Measurements from ENCODE around the gene XRCC4. TPM values are rescaled to one million over a fixed set of nuclear protein-coding genes. Genes with fewer than 3 reads are reported as not detected.

Gene XRCC4
- polyA plus RNA-seq, 1 donor (not counting 4 experiments of a cell fraction or from before 2014, with no cell fraction given) = 10.9 TPM

GRCh38 chr5:83099445-83099844, 22.1 kb downstream of the XRCC4 start:
- TF ChIP-seq CTCF (optimal IDR thresholded peaks at IDR 0.05 in 1 of 3, IDR thresholded peaks at IDR 0.05 in 1 of 3, conservative IDR thresholded peaks at IDR 0.05 in 1 of 3; ENCODE audit: extremely low read depth in 1 of 3, insufficient read depth in 2 of 3, low read length in 3 of 3) (no peak), EZH2 (IDR thresholded peaks at IDR 0.05; ENCODE audit: low read length) (no peak)
- FAIRE-seq (no peak), DNase-seq (ENCODE audit: low read depth, low spot score) (no peak)
- Histone ChIP-seq H3K9ac (ENCODE audit: control insufficient read depth, extremely low read depth, insufficient read depth, low read length) (no peak overlapping the region), H3K4me2 (ENCODE audit: control insufficient read depth, extremely low read depth, insufficient read depth, low read depth, low read length) (no peak overlapping the region), H3K4me1 (ENCODE audit: control insufficient read depth, extremely low read depth, insufficient read depth, low read length) (peaks cover 35% of the 10 kb centered on the region), H4K20me1 (ENCODE audit: control insufficient read depth, extremely low read depth, insufficient read depth, low read length) (no peaks in the 10 kb centered on the region), H3K4me3 (ENCODE audit: control insufficient read depth in 2 of 3, extremely low read depth in 1 of 3, insufficient read depth in 2 of 3, low read depth in 1 of 3, low read length in 3 of 3) (no peak overlapping the region), H3K9me3 (ENCODE audit: control insufficient read depth, low read depth, low read length) (no peaks in the 10 kb centered on the region), H3K79me2 (ENCODE audit: control insufficient read depth, insufficient read depth, low read length) (no peaks in the 10 kb centered on the region), H2AFZ (ENCODE audit: control insufficient read depth, low read length) (no peak overlapping the region), H3K36me3 (ENCODE audit: control insufficient read depth in 2 of 2, extremely low read depth in 1 of 2, insufficient read depth in 2 of 2, low read length in 2 of 2) (no peaks in the 10 kb centered on the region), H3K27ac (ENCODE audit: control insufficient read depth, insufficient read depth, low read length) (no peak overlapping the region), H3K27me3 (ENCODE audit: control insufficient read depth, extremely low read depth, insufficient read depth, low read length) (no peaks in the 10 kb centered on the region), H3K9me1 (ENCODE audit: control insufficient read depth, extremely low read depth, insufficient read depth, low read length) (peaks cover 4% of the 10 kb centered on the region)
- dilution Hi-C loops (cut with MboI; ENCODE audit: extremely low pct_ligation_motif_present, low sequenced_read_pairs) = no loop called here

DNA sequence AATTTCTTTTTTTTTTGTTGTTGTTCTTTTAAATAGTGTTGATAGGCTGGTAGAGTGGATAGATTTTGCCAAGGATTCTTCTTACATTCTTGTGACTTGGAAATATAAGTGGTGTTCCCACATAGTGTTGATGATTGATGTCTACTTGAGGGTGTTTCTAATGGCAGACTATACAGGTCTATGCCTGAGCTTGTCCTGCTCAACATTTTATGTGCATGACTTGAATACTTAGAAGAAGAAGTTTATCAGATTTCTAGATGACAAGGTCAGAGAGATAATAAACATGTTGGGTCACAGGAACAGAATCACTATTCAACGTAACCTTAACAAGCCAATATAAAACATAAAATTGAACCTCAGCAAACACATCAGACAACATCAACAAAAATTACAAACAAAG, 24.2 kb downstream of the XRCC4 start:
- dilution Hi-C loops (cut with MboI; ENCODE audit: extremely low pct_ligation_motif_present, low sequenced_read_pairs) = no loop called here
- Histone ChIP-seq H3K27ac (ENCODE audit: control insufficient read depth, insufficient read depth, low read length) (no peak overlapping the region), H3K4me1 (ENCODE audit: control insufficient read depth, extremely low read depth, insufficient read depth, low read length) (peaks cover 20% of the 10 kb centered on the region), H3K4me2 (ENCODE audit: control insufficient read depth, extremely low read depth, insufficient read depth, low read depth, low read length) (peak overlapping the region; percentile 29), H3K9ac (ENCODE audit: control insufficient read depth, extremely low read depth, insufficient read depth, low read length) (no peak overlapping the region), H3K9me1 (ENCODE audit: control insufficient read depth, extremely low read depth, insufficient read depth, low read length) (no peaks in the 10 kb centered on the region), H4K20me1 (ENCODE audit: control insufficient read depth, extremely low read depth, insufficient read depth, low read length) (no peaks in the 10 kb centered on the region), H2AFZ (ENCODE audit: control insufficient read depth, low read length) (no peak overlapping the region), H3K79me2 (ENCODE audit: control insufficient read depth, insufficient read depth, low read length) (no peaks in the 10 kb centered on the region), H3K36me3 (ENCODE audit: control insufficient read depth in 2 of 2, extremely low read depth in 1 of 2, insufficient read depth in 2 of 2, low read length in 2 of 2) (no peaks in the 10 kb centered on the region), H3K9me3 (ENCODE audit: control insufficient read depth, low read depth, low read length) (no peaks in the 10 kb centered on the region), H3K4me3 (ENCODE audit: control insufficient read depth in 2 of 3, extremely low read depth in 1 of 3, insufficient read depth in 2 of 3, low read depth in 1 of 3, low read length in 3 of 3) (no peak overlapping the region), H3K27me3 (ENCODE audit: control insufficient read depth, extremely low read depth, insufficient read depth, low read length) (no peaks in the 10 kb centered on the region)
- TF ChIP-seq CTCF (optimal IDR thresholded peaks at IDR 0.05 in 1 of 3, IDR thresholded peaks at IDR 0.05 in 1 of 3, conservative IDR thresholded peaks at IDR 0.05 in 1 of 3; ENCODE audit: extremely low read depth in 1 of 3, insufficient read depth in 2 of 3, low read length in 3 of 3) (no peak), EZH2 (IDR thresholded peaks at IDR 0.05; ENCODE audit: low read length) (no peak)
- DNase-seq (ENCODE audit: low read depth, low spot score) (no peak), FAIRE-seq (peak; percentile 80)

All from keratinocyte (primary cell).